Measurements from ENCODE around the gene MAST3.

DNA sequence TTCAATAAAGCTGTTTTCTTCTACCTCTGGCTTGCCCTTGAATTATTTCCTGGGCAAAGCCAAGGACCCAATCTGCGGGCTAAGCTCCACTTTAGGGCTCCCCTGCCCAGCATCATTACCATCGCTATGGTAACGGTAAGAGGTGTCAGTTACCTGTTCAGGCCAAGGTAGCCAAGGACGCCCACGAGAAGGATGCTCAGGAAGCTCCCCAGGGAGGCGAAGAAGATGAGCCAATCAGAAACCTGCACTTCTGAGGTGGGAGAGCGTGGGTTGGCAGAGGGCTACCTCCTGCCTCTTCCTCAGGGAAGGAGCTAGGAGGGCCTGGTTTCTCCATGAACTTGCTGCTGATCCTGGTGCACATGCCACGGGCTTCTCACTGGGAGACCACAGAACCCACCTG is 35.5 kb upstream of the MAST3 start:
- TF ChIP-seq, protein P1, sequence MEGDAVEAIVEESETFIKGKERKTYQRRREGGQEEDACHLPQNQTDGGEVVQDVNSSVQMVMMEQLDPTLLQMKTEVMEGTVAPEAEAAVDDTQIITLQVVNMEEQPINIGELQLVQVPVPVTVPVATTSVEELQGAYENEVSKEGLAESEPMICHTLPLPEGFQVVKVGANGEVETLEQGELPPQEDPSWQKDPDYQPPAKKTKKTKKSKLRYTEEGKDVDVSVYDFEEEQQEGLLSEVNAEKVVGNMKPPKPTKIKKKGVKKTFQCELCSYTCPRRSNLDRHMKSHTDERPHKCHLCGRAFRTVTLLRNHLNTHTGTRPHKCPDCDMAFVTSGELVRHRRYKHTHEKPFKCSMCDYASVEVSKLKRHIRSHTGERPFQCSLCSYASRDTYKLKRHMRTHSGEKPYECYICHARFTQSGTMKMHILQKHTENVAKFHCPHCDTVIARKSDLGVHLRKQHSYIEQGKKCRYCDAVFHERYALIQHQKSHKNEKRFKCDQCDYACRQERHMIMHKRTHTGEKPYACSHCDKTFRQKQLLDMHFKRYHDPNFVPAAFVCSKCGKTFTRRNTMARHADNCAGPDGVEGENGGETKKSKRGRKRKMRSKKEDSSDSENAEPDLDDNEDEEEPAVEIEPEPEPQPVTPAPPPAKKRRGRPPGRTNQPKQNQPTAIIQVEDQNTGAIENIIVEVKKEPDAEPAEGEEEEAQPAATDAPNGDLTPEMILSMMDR (IDR thresholded peaks at IDR 0.05; ENCODE audit: control extremely low read depth in 1 of 3, insufficient read depth in 1 of 3, low read depth in 1 of 3, low read length in 3 of 3): no peak
- TF ChIP-seq POLR2A (IDR thresholded peaks at IDR 0.05; ENCODE audit: control extremely low read depth in 1 of 2, low read depth in 2 of 2, low read length in 2 of 2) (no peak), EP300 (IDR thresholded peaks at IDR 0.05; ENCODE audit: borderline replicate concordance in 1 of 2, low read depth in 2 of 2, low read length in 2 of 2) (no peak), CEBPB (IDR thresholded peaks at IDR 0.05; ENCODE audit: low read depth, low read length) (no peak), HDAC2 (IDR thresholded peaks at IDR 0.05; ENCODE audit: borderline replicate concordance in 1 of 2, low read depth in 2 of 2, low read length in 2 of 2) (no peak), EZH2 (IDR thresholded peaks at IDR 0.05; ENCODE audit: low read depth, low read length, severe bottlenecking) (no peak)

Data from H1 (cell line).